Anterior cingulate cortex (tissue), 58 donors: ENCODE measurements around the gene DST.

Experiments used
- DNase-seq, 58 donors: peaks; one replicate each; lab custom pipeline; 2025; lab: John Stamatoyannopoulos, UW

Gene DST

DNA sequence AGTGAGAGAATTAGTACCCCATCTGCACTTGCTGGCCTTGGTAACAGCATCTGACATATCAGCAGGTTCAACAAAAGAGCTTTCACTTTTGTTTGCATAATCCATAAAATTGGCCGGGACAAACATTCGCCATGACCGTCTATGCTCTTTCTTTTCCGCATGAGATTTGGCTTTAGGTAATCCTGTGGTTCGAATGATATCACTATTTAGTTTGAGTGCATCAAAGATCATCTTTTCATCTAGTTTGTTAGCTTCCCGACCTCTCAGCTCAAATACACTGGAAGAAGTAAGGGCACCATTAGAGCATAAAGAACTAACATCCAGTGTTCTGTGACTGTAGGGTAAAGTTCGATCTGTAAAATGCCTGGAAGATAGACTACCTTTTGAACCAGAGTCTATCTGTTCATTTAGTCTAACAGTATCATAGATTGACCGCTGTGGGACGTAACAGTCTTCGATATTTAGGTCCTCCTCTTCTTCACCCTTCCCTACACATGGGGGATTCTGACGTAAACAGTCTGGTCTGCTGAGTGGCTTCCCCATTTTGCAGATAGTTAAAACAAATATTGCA, 101.6 kb downstream of the DST start:
- peak in 1 of 58 donors; percentile 33 for DNase-seq

DNA sequence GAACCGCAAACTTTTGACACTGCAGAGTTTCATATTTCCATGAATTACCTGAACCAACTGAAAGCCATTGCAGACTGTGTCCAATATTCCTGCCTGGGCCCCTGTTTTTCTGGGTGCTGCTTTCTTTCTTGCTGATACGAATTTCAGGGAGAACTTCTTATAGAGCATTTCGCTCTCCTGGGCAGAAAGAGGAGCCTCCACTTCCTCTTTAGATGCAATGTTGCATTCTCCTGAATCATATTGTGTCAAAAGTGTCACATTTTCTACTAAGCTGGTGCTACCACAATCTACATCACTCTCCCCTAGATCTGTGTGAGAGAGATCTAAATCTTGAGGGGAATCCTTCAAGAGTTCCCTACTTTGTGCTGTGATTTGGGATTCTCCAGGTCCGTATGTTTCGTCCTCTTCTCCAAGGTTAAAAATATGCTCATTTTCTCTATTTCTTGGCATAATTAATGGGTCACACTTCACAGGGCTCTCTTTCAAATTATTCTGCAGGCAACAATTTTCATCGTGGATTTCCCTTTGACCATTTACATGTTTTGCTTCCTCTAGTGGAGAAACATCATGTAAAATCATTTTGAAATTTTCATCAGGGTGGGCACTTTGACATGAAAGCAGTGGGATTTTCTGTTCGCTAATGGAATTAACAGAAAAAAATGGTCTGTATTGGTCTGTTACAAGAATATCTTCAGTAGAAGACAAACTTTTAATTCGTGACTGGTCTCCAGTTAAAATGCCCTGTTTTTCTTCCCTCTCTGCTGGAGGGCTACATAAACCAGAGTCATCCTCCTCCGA, 102.3 kb downstream of the DST start:
- no peak for DNase-seq

DNA sequence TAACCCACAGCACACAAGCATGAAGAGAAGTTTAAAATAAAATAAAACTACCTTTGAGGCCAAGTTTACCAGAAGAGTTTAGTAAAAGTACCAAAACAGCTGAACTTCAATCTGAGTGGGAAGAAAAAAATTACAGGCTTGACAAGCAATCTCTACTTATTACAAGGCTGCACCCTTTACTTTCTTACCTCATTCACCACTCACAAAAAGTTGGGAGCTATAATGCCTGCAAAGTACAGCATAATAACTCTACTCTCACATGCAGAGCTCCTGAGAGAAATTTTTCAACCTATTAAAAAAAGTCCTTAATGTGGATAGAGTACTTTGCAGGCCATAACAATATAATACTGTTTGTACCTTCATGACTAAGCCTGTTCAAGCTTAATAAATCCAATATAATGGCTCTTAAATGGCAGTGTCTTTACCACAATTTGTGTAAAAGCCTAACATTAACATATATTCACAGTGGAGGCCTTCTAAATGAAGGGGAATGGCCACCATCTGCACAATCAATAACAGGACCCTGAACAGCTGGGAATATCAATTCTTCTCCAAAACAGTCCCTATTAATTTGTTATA, 103.1 kb downstream of the DST start:
- no peak for DNase-seq

DNA sequence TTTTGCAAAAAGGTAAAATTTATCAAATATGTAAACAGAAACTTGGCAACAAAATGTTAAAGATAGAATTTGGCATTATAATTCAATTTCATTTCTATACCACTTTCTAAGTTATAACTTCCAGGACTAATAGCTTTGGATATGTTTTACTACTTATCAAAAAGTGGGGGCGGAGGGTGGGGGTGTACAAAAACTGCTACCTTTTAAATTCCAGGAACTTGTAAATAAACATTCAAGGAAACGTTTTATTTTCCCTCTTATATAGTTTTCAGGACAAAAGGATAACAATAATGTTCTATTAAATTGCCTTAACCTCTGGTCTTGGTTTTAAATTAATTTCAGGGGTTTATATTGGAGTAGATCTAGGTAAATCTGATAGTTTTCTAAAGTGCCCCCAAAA, 103.8 kb downstream of the DST start:
- DNase-seq, result no peak

DNA sequence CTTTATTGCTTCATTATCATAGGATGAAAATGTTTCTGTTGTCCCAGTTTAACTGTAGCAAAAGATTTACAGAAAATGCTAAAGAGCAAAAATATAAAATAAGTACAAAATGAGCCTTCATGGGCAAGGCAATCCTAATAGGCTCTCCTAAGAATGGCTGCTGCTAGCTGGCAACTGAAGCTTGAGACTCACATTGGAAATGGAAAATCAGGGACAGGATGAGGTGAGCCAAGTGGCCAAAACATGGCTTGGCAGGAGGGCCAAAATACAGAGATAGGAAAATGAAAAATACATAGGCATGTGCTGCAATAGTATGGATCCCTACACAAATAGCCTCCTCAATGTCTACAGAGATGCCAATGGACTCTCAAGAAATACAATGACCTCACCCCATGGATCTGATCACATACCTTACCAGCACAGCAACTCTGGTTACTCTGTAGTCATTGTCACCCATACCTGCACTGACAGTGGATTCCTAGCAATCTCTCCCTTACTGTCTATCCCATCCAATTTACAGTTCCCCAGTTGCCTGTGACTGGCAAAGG, 105.4 kb downstream of the DST start:
- no peak for DNase-seq

DNA sequence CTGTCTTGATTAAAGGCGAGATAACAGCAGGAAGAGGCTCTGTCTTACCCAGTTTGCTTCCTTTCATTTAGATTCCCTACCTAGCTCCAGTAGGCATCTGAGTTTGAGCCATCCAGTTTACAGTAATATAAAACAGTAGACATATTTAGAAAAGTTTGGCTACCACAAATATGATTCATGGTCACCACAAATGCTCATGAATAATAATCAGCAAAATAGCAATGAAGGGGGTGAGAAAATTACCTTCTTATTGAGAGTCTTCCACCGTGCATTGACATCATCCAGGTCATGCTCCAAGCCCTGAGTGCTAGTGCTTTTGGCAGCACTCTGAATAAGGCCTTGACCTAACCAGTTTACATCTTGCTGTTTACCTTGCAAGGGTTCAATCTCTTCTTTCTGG, 106.2 kb downstream of the DST start:
- DNase-seq, result no peak

DNA sequence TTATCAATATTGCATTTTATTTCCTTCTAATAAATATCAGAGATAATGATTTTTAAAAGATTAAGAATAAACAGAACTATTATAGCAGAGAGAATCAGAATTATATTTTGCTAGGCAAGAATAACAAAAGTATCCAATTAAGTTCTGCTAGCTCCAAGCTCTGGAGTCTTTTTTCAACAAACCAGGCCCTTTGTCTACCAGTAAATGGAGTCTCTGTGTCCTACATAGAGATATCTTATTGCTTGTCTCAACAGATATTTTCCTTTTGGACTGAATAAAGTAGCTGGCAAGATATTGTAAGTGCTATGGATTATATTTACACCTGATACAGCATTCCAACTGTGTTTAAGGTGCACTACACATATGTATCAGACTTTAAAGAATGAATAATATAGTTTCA, 107.1 kb downstream of the DST start:
- DNase-seq, result no peak

DNA sequence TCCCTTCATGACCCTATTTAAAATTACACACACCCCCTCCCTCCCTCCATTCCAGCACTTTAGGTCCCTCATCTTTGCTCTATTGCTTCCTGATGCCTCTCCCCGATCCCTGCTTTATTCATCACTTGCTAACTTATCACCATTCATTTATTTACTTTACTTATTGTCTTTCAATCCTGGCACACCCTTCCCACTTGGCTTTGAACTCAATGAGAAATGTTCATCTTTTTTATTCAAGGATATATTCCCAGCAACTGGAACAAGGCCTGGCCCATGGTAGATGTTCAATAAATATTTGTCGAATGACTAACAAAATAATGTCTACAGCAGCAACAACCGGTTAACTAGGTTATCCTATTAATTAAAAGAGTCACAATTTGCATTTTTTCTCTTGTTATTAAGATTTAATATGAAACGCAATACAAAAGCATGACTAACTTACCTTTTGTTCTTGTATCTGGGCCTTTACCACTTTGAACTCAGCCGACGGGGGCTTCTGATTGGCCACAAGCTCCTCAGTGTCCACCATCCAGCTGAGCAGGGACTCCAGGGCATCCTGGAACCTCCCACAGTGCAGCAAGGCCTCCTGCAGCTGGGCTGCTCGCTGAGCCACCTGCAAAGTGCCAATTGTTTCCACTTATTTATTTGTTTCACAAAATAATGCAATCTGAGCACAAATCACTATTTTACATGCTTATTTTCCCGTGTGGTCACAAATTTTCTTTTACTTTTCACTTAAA, 107.8 kb downstream of the DST start:
- no peak for DNase-seq

DNA sequence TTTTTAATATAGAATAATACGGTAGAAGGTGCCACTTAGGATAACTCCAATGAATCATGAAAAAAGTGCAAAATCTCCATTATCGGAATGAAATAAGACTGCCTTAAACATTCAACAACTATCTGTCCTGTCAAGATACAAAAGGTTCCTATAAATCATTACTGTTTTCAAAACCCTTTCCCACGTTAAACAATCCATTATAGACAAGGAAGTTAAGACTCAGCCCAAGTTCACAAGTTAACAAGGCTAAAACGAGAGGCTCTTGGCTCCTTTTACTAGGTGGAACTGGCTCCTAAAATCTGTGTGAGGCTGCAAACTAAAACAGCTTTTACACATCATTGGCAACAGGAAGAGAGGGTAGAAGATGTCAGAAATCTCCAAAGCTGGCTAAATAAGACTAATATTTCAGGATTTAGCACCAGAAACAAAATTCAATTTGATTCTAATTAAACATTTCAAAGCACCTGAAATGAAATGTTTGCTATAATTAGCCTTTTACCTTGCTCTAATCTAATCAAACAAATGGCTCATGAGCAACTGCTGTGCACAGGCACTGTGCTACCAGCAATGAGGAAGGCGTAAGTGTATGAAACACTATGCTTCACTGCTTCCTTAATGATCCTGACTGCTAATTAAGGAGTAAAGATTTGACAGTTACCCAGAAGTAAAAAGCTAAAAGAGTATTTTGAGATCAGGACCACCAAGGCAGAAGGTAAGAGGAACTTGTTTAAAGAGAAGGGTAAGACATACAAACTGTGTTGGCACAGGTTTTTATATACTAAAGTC, 109.7 kb downstream of the DST start:
- no peak for DNase-seq

DNA sequence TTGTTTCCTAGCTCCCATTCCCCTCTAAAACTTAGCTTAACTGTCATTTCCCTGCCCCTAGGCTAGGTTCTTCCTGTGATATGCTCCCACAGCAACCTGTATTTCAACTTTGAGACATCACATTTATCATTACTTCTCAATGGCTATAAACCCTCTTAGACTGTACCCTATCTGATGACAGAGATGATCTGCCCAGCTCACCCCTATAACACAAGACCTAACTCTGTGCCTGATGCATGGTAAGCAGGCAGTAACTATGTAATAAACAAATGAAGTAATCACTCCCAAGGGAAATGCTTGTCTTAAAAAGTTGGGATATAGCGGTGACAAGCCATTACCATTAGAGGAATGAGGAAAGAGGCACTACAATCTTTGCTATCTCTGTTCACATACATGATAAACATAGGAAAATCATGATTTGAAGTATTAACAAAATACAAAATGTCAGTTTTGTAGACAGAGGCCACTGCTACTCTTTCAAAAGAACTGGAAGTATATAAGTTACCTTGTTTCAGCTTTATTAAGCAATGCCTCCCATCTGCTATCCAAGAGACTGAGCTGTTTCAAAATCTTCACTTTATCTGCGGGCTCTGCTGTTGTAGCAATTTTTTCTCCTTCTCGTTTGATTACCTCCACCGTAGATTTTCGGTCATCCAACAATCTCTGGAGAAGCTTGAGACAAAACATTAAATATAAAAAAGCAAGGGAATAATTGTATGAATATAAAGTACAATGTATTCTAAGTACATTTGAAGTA, 110.7 kb downstream of the DST start:
- no peak for DNase-seq

DNA sequence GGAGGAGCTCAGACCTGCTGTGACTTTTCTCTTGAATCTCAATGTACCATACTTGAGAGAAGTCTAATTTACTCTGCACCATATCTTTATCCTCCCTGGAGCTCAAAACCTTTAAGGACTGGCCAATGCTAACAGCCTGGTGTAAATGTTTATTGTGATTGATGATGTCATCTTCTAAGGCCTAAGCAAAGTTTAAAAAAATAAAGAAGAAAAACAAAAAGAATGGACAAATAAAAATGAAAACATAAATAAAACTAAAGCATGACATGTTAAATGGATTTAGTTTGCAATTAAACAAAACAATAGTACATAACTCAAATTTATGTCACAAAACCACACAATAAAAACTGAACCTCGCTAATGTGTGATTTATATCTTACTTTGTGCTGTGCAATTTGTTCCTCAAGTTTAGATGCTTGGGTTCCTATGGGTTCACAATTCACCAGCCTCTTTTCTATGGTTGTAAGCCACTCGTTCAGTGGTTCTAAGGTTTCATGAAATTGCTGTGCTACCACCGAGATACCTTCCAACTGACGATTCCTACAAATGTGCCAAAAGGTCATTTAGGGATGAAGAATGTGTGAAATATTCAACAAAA, 113.0 kb downstream of the DST start:
- no peak for DNase-seq

DNA sequence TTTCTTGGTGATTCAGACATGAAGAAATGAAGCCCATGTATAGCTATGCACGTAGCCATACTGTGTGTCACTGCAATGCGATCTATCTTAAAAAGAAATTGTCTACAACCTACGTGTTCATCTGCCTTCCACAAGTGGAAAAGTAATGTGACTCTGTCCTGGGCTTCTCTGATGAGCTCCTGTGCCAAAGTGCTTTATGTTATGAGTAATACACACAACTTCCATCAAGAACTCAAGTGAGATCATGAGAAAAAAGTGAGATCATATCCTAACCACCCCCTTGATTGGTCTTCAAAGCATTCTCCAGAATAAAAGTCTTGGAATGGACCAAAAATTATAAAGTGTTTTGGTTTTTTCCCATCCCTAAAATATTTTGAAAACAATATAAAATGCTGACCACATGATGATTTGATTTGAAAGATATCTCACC, 114.3 kb downstream of the DST start:
- DNase-seq, result no peak

DNA sequence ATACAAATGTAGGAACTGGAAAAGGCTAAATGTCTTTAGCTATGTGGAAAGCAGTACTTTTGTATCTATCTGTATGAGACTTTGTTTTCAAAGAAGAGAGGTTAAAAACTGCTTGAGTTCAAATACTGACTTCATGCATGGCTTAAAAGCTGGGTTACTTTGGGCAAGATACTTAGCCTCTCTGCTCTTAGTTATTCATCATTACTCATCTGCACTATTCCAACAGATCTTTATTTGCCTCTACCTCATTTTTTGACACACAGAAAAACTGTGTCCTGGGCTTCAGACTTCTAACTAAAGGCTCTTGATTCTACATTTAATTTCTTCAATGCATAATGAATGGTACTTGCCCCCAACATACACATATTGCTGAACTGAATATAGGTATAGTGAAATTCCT, 114.8 kb downstream of the DST start:
- DNase-seq, result no peak

DNA sequence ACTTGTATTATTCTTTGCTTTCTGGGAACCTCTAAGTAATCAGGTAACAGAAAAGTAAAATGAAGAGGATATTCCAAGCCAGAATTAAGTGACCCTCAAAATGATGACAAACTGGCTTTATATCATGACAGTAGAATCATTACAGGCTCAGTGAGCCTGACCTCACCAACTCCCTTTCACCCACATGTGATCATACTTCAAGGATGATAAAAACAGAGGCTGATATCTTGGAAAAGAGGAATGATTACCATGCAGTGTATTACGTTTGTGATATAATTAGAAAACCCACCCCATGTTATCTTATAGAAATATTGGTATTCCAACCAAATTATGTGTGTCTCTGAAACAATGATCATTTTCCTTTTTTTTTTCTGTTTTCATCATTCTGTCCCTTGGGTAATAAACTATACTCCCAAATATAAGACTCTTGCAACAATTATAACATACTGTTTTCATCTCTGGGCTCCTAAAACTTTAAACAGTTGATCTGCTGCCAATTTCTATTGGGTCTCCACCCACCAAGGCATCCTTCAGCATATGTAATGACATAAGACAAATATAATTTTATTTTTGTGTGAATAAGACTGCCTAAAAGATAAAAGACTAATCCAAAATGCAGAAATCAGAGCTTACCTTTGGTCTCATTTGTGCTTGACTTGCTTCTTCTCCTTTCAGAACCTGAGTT, 115.7 kb downstream of the DST start:
- no peak for DNase-seq

DNA sequence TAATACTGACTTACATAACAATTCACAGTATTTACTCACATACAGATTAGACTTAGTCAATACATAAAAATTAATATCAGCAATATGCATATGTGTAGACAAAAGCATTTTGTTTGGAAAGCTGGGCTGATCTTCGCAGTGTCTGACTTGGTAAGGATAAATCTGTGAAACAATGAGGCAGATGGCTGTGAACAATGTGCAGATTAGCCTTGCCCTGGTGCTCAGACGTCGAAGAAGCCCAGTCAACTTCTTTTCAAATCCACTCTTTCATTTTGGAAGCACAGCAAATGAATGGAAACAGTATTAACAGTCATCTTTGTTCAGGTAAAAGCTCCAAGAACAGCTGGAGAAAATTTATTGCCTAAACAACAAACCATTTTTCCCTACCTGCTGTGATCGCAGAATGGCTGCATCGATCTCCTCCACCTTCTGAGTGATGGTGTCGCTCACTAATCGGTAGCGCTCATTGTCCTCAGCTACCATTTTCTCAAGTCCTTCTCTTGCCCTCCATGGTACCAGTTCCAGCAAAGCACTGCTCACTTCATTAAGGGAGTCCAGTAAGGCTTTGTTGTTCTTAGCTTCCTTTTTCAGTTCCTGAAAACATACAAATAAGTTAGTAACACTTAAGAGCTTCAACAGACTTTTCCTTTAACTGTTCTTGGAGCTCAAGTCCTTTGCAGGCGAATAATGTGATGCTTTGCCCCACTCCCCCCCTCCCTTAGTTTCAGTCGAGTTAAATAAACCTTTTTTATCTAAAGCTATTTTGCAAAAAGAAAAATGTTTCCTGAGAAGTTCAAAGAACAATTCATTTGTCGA, 116.5 kb downstream of the DST start:
- DNase-seq, result no peak

DNA sequence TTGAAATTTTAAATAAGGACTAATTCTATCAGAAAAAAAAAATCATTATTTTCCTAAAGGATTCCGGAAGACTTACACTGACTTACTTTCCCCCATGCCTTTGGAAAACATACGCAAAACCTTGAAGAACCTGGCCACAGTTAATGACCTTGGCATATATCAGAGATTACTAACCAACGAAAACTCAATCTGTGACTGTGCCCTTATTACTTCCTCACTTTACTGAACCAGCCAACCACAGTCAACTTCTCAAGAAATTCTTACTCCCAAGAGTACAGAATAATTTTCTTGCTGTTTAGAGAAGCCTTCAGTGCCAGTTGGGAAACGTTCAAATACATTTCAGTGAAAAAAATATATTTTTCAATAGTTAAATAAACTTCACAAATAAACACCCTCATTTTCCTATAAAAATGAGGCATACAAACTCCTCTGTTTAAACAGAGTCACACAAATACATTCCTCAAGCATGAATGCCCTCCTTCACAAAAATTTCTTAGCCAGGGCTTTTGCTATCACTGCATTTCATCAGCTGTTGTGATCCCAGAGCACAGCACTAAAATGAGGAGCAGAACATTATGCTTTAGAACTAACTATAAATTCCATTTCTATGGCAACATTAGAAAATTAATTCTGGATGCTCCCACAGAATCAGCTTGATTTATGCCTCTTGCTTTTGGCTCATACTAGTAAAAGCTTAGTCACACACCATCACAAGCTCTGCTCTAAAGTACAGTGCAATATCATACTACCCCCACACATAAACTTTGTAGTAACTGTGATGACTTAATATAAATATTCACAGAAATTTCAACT, 117.6 kb downstream of the DST start:
- peak in 3 of 58 donors; percentile 25 to 52 (median 42) for DNase-seq
